GM12864 (cell line): Measurements from ENCODE around the gene ANKRD44.

ENCODE experiments used
- DNase-seq: peaks from one replicate; pipeline ENCODE4 v3.0.0-alpha.2; 2011; ENCODE audit warnings: low read depth
- H3K4me3 ChIP-seq: 2 replicates; pipeline ENCODE4 v1.5.1; 2011; ENCODE audit warnings: mild to moderate bottlenecking, low read depth, low read length, control low read depth
- TF ChIP-seq, protein P1 (sequence below): IDR thresholded peaks from 2 replicates; pipeline ENCODE4 v1.5.1; 2011; ENCODE audit warnings: low read depth, mild to moderate bottlenecking, moderate library complexity, low read length, control low read depth, inconsistent platforms; ENCODE audit errors: missing control alignments

ANKRD44 gene

DNA sequence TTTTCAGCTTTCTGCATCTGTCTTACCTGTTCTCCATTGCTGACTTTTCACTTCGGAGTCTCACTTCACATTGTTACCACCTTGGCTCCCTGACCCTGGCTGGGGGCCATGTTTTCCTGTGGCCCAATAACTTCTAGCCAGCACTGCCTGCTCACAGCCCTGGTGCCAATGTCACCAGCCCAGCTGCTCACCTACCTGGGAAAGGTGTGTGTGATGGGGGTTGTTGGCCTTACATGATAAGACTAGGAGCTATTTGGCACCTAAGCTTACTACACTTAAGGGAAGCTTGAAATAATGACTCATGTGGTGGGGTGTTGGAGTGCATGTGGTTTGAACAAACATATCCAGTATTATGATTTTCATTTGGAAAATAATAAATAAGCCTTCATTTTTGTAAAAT, 346.6 kb downstream of the ANKRD44 start:
- no peak overlapping the region for H3K4me3 ChIP-seq
- TF ChIP-seq, protein P1, sequence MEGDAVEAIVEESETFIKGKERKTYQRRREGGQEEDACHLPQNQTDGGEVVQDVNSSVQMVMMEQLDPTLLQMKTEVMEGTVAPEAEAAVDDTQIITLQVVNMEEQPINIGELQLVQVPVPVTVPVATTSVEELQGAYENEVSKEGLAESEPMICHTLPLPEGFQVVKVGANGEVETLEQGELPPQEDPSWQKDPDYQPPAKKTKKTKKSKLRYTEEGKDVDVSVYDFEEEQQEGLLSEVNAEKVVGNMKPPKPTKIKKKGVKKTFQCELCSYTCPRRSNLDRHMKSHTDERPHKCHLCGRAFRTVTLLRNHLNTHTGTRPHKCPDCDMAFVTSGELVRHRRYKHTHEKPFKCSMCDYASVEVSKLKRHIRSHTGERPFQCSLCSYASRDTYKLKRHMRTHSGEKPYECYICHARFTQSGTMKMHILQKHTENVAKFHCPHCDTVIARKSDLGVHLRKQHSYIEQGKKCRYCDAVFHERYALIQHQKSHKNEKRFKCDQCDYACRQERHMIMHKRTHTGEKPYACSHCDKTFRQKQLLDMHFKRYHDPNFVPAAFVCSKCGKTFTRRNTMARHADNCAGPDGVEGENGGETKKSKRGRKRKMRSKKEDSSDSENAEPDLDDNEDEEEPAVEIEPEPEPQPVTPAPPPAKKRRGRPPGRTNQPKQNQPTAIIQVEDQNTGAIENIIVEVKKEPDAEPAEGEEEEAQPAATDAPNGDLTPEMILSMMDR: no peak
- no peak for DNase-seq

DNA sequence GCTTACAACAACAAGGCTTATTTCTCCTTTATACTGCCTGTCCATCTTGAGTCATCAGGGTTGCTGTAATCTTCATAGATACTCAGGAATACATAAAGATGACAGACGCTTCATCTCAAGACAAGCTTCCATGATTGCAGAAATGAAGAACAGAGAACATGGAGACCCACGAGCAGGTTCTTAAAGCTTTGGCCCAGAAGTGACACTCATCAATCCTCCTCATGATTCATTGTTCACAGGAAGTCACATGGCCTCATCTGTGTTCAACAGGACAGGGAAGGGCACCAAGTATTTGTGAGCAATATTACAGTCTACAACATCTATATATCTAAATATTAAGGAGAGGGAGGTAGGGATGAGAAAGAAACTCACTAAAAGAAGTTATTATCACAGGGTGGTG, 347.5 kb downstream of the ANKRD44 start:
- H3K4me3 ChIP-seq: no peak overlapping the region
- DNase-seq: no peak
- TF ChIP-seq, protein P1: no peak

DNA sequence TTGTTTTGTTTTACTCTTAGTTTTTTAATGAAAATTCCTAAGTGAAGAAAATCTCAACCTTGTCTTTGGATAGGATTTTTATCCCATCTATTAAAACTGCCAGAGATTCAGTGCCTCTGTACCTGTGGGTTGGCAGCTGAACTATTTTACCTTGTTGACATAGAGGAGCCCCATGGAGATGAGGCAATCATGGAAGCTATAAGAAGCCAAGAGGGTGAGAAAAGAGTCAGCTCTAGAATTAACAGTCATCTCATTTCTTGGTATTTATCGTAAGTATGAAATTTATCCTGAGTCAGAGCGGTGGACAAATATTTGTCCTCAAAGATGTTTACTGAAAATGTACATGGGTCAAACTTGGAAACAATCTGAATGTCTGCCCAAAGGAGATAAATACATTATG, 348.3 kb downstream of the ANKRD44 start:
- no peak for DNase-seq
- TF ChIP-seq, protein P1: no peak
- no peak overlapping the region for H3K4me3 ChIP-seq

DNA sequence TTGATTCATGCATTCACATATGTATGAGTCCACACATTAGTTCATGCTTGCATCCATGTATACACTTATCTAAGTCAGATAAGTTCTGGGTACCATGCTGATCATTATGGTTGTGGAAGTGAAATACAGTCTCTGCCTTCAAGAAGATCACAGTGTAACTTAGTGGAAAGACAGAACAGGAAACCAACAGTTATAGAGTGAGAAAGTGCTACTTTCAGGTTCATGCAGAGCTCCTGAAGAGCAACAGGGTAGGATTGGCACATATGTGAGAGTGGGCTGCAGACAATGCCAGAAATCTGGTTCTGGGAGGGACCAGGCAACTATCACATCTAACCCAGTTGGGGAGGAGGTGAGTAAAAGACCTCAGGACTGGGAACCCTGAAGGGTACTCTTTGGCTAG, 348.7 kb downstream of the ANKRD44 start:
- DNase-seq: peak; percentile 24
- no peak overlapping the region for H3K4me3 ChIP-seq
- TF ChIP-seq, protein P1: no peak

DNA sequence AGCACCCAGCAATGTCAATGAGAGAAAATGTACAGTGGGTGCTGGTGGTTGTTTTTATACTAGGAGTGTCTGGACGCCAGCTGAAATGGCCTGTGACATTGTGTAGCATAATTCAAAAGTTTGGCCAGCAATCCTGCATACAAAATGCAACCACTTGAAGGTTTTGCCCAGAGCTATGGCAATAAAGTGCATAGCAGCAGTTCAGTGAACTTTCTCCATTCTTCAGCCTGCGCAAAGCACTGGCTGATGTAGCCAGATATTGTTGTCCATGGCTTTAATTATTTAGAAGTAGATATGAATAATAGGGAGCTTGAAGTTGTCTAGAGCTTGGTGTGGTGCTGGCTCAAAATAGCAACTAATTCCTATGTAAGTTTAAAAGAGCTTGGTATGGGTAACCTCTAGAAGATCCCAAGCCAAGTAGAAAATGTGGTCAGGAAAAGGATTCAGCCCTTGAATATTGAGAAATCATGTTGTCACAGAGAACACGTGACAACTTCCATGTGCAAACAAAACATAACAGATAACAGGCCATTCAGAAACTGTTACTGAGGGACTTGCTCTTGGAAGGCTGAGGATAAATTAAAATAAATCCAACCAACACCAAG, 350.7 kb downstream of the ANKRD44 start:
- DNase-seq: no peak
- TF ChIP-seq, protein P1: no peak
- H3K4me3 ChIP-seq: no peak overlapping the region

DNA sequence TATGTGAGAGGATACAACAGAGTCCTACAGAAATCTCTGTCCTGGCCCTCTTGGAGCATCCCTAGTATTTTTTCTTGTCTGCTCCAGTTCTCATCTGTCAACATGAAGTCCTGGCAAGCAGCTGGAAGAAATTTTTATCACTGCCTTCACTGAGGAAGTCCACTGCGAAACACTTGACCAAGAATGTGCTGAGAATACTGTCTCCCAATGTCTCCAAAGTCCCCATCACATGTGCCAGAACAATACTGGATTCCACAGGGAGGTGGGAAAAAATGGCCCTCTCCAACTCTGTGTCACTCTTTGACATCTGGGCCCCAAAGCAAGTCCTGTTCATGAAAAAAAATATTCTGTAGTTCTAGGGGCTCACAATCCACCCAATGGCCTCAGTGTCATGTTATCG, 351.3 kb downstream of the ANKRD44 start:
- TF ChIP-seq, protein P1: no peak
- no peak overlapping the region for H3K4me3 ChIP-seq
- no peak for DNase-seq

DNA sequence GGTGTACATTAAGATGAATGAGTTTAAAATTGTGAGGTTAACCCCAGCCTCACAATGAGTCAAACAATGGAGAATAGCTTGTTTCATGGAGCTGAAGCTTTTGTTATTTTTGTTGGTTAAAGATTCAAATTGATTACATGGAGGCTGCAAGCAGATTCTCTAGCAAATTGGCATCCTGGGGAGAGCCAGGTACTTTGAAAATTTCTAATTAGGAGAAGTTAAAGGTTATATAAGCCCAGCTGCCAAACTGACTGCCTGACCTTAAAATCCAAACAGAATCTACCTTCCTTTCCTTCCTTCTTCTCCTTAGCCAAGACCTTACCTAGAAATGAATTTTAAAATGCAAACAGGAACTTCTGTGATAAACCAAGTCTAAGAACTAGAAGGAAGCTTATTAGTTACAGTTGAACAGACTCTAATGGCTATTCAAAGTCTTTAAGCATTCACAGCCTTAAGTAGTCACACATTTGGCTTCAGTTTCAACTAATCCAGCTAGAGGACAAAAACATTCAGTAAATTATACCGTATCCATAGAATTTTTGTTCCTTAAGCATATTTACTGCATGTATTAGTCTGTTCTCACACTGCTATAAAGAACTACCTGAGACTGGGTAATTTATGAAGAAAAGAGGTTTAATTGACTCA, 352.6 kb downstream of the ANKRD44 start:
- TF ChIP-seq, protein P1: no peak
- no peak for DNase-seq
- H3K4me3 ChIP-seq: no peak overlapping the region
